Progenitor cell of endocrine pancreas (in vitro differentiated cells): ENCODE results near the gene ART5. TPM values are rescaled to one million over a fixed set of nuclear protein-coding genes. Genes with fewer than 3 reads are reported as not detected.

ENCODE experiments used
- DNase-seq: peaks from one replicate; pipeline ENCODE4 v3.0.0; 2021; ENCODE audit warnings: low spot score; ENCODE audit not compliant: unreplicated experiment
- H3K27ac Mint-ChIP-seq: 2 replicates; pipeline ENCODE4 v1.8.0; 2021; ENCODE audit warnings: mild to moderate bottlenecking, moderate library complexity, mixed read lengths
- H3K27me3 Mint-ChIP-seq: 2 replicates; pipeline ENCODE4 v1.8.0; 2021; ENCODE audit warnings: mixed read lengths
- H3K36me3 Mint-ChIP-seq: 2 replicates; pipeline ENCODE4 v1.8.0; 2022; ENCODE audit warnings: mixed read lengths; ENCODE audit not compliant: insufficient read depth
- H3K4me1 Mint-ChIP-seq: 2 replicates; pipeline ENCODE4 v1.8.0; 2021; ENCODE audit warnings: low read depth, mixed read lengths
- H3K4me3 Mint-ChIP-seq: 2 replicates; pipeline ENCODE4 v1.8.0; 2021; ENCODE audit warnings: low read depth, mild to moderate bottlenecking, moderate library complexity, mixed read lengths
- H3K9me3 Mint-ChIP-seq: 2 replicates; pipeline ENCODE4 v1.8.0; 2021; ENCODE audit warnings: low read depth, mixed read lengths
- CTCF ChIP-seq: fragments of 200-600 bp; sonication (generic); IDR thresholded peaks from one replicate; pipeline ENCODE4 v1.5.0; 2021; ENCODE audit warnings: antibody characterized with exemption, mild to moderate bottlenecking; ENCODE audit not compliant: unreplicated experiment
- total RNA-seq: library from RNA; stranded (reverse); gene quantifications from 2 replicates; pipeline ENCODE4 v1.2.1, GENCODE V29; 2021

Gene ART5
- total RNA-seq, 1 donor from 2014 or later: 1.8 TPM

GRCh38 chr11:3642071-3642951 lies 519 bp upstream of the ART5 start:
- Mint-ChIP-seq H3K4me1 (peaks cover 3% of the 10 kb centered on the region), H3K9me3 (no peaks in the 10 kb centered on the region), H3K36me3 (no peaks in the 10 kb centered on the region), H3K27me3 (peaks cover 11% of the 10 kb centered on the region), H3K4me3 (peak overlapping the region; percentile 76), H3K27ac (peak overlapping the region; percentile 97)
- no peak for TF ChIP-seq CTCF
- DNase-seq: peak; percentile 87

- Mint-ChIP-seq H3K4me3 (peak overlapping the region; percentile 62), H3K9me3 (no peaks in the 10 kb centered on the region), H3K27me3 (peaks cover 16% of the 10 kb centered on the region), H3K36me3 (peaks cover 1% of the 10 kb centered on the region), H3K4me1 (peaks cover 5% of the 10 kb centered on the region), H3K27ac (no peak overlapping the region)
- no peak for TF ChIP-seq CTCF
- no peak for DNase-seq
Observed at GRCh38 chr11:3641191-3641590, 601 bp downstream of the ART5 start.

- Mint-ChIP-seq H3K4me1 (peaks cover 5% of the 10 kb centered on the region), H3K36me3 (peaks cover 1% of the 10 kb centered on the region), H3K4me3 (no peak overlapping the region), H3K27ac (no peak overlapping the region), H3K9me3 (no peaks in the 10 kb centered on the region), H3K27me3 (peaks cover 22% of the 10 kb centered on the region)
- DNase-seq: no peak
- no peak for TF ChIP-seq CTCF
Observed at GRCh38 chr11:3639841-3640240, 2.0 kb downstream of the ART5 start.

- Mint-ChIP-seq H3K36me3 (peaks cover 1% of the 10 kb centered on the region), H3K4me3 (no peak overlapping the region), H3K9me3 (no peaks in the 10 kb centered on the region), H3K27me3 (peaks cover 22% of the 10 kb centered on the region), H3K27ac (no peak overlapping the region), H3K4me1 (peaks cover 5% of the 10 kb centered on the region)
- no peak for TF ChIP-seq CTCF
- no peak for DNase-seq
Observed at GRCh38 chr11:3638513-3638912, 3.3 kb downstream of the ART5 start.

- DNase-seq: no peak
- no peak overlapping the region for H3K4me3 Mint-ChIP-seq
- H3K36me3 Mint-ChIP-seq: peaks cover 1% of the 10 kb centered on the region
- H3K27ac Mint-ChIP-seq: no peak overlapping the region
- no peaks in the 10 kb centered on the region for H3K9me3 Mint-ChIP-seq
- peaks cover 2% of the 10 kb centered on the region for H3K4me1 Mint-ChIP-seq
- TF ChIP-seq CTCF: no peak
- peaks cover 22% of the 10 kb centered on the region for H3K27me3 Mint-ChIP-seq
Observed at GRCh38 chr11:3637201-3637600, 4.6 kb downstream of the ART5 start.
